ENCODE results near the gene DCBLD2. TPM values are rescaled to one million over a fixed set of nuclear protein-coding genes. Genes with fewer than 3 reads are reported as not detected.

Gene DCBLD2
- total and polyA plus RNA-seq, 2 donors (not counting 3 experiments of a cell fraction or from before 2014, with no cell fraction given): 28.7 to 77.3 TPM

- no peaks in the 10 kb centered on the region for H3K9me3 ChIP-seq (replicated peaks; ENCODE audit: control insufficient read depth, insufficient read depth, low read length)
- no peaks in the 10 kb centered on the region for H4K20me1 ChIP-seq (replicated peaks; ENCODE audit: control insufficient read depth, extremely low read depth, insufficient read depth, low read length)
- no peak overlapping the region for H3K4me3 ChIP-seq (replicated peaks in 1 of 3; ENCODE audit: insufficient read depth in 1 of 3, low read depth in 1 of 3, low read length in 3 of 3)
- no peak overlapping the region for H2AFZ ChIP-seq (ENCODE audit: low read depth, low read length)
- intact Hi-C loops (cut with micrococcal nuclease): no loop called here
- ChIA-PET CTCF (interaction anchor here (0.5 to 2.7 kb wide), 4 partner anchors 12 to 31 kb away, joined by 3 to 11 read pairs (median 4); partner anchors contain the start of gene DCBLD2), POLR2A (no interaction called here)
- no peaks in the 10 kb centered on the region for H3K36me3 ChIP-seq (ENCODE audit: control insufficient read depth in 2 of 2, extremely low read depth in 1 of 2, insufficient read depth in 2 of 2, low read length in 2 of 2)
- no peaks in the 10 kb centered on the region for H3K27me3 ChIP-seq (ENCODE audit: control insufficient read depth in 2 of 2, insufficient read depth in 2 of 2, low read length in 2 of 2)
- no peak overlapping the region for H3K4me2 ChIP-seq (ENCODE audit: insufficient read depth, low read length)
- no peak for TF ChIP-seq CTCF (IDR thresholded peaks at IDR 0.05; ENCODE audit: extremely low read depth in 1 of 2, insufficient read depth in 1 of 2, low read depth in 1 of 2, low read length in 2 of 2)
- no peak for TF ChIP-seq POLR2A (IDR thresholded peaks at IDR 0.05; ENCODE audit: low read depth, low read length)
- no peak for TF ChIP-seq FOS (IDR thresholded peaks at IDR 0.05; ENCODE audit: borderline replicate concordance, insufficient read depth, low read length)
- no peak for TF ChIP-seq POLR2AphosphoS5 (IDR thresholded peaks at IDR 0.05; ENCODE audit: insufficient read depth, low read depth, low read length)
- TF ChIP-seq MYC (IDR thresholded peaks at IDR 0.05; ENCODE audit: low read depth, low read length): no peak
- no peak for TF ChIP-seq MAX (IDR thresholded peaks at IDR 0.05; ENCODE audit: insufficient read depth, insufficient read length)
- no peak for TF ChIP-seq GATA2 (IDR thresholded peaks at IDR 0.05; ENCODE audit: insufficient read depth, insufficient read length, low read depth, low read length)
- TF ChIP-seq JUN (IDR thresholded peaks at IDR 0.05; ENCODE audit: borderline replicate concordance, insufficient read depth, insufficient read length, low read depth): no peak
- TF ChIP-seq EZH2 (IDR thresholded peaks at IDR 0.05; ENCODE audit: borderline replicate concordance, low read depth, low read length, severe bottlenecking): no peak
- no peaks in the 10 kb centered on the region for H3K9me1 ChIP-seq (replicated peaks; ENCODE audit: control insufficient read depth, extremely low read depth, insufficient read depth, low read length)
- dilution Hi-C loops (cut with MboI; ENCODE audit: extremely low pct_ligation_motif_present, low sequenced_read_pairs): no loop called here
- no TSS peak for BruUV-seq (replicated peaks)
- H3K79me2 ChIP-seq (ENCODE audit: control insufficient read depth, insufficient read depth, low read length): no peaks in the 10 kb centered on the region
- H3K9ac ChIP-seq (replicated peaks; ENCODE audit: extremely low read depth, insufficient read depth, low read length): no peak overlapping the region
- DNase-seq (ENCODE audit: low read depth, low spot score) (no peak), FAIRE-seq (no peak)
- H3K27ac ChIP-seq (ENCODE audit: insufficient read depth, low read depth, low read length): no peak overlapping the region
- H3K4me1 ChIP-seq (ENCODE audit: control insufficient read depth, extremely low read depth, insufficient read depth, low read length): no peaks in the 10 kb centered on the region
These were observed 12.9 kb upstream of the DCBLD2 start for GRCh38 chr3:98914210-98915080.
